ENCODE data around the gene ABI1. TPM values are rescaled to one million over a fixed set of nuclear protein-coding genes. Genes with fewer than 3 reads are reported as not detected.

Gene ABI1
- total RNA-seq, 1 experiment from 2014 or later: 33.9 TPM

DNA sequence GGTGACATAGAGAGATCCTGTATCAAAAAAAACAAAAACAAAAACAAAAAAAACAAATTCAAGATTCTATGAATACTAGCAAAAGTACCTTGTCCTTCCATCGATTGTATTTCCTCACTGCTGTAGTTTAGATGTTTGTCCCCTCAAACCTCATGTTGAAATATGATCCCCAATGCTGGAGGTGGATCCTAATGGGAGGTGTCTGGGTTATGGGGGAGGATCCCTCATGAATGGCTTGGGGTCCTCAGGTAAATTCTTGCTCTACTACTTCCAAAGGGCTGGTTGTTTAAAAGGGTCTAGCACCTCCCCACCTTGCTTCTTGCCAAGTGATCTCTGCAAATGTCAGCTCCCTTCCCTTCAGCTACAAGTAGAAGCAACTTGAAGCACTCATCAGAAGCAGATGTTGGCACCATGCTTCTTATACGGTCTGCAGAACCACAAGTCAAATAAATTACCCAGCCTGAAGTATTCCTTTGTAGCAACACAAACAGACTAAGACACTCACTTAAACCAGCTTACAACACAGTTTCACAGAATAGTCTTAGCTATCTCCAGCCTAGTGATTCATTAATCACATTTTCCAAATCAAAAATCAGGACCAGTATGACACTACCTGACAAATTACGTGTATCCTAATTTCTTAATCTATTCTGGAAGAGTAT is 20.7 kb downstream of the ABI1 start (continued):
- TF ChIP-seq, protein P1, sequence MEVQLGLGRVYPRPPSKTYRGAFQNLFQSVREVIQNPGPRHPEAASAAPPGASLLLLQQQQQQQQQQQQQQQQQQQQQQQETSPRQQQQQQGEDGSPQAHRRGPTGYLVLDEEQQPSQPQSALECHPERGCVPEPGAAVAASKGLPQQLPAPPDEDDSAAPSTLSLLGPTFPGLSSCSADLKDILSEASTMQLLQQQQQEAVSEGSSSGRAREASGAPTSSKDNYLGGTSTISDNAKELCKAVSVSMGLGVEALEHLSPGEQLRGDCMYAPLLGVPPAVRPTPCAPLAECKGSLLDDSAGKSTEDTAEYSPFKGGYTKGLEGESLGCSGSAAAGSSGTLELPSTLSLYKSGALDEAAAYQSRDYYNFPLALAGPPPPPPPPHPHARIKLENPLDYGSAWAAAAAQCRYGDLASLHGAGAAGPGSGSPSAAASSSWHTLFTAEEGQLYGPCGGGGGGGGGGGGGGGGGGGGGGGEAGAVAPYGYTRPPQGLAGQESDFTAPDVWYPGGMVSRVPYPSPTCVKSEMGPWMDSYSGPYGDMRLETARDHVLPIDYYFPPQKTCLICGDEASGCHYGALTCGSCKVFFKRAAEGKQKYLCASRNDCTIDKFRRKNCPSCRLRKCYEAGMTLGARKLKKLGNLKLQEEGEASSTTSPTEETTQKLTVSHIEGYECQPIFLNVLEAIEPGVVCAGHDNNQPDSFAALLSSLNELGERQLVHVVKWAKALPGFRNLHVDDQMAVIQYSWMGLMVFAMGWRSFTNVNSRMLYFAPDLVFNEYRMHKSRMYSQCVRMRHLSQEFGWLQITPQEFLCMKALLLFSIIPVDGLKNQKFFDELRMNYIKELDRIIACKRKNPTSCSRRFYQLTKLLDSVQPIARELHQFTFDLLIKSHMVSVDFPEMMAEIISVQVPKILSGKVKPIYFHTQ (CRISPR knock-in tag; IDR thresholded peaks at IDR 0.05): no peak
- TF ChIP-seq, protein P2, sequence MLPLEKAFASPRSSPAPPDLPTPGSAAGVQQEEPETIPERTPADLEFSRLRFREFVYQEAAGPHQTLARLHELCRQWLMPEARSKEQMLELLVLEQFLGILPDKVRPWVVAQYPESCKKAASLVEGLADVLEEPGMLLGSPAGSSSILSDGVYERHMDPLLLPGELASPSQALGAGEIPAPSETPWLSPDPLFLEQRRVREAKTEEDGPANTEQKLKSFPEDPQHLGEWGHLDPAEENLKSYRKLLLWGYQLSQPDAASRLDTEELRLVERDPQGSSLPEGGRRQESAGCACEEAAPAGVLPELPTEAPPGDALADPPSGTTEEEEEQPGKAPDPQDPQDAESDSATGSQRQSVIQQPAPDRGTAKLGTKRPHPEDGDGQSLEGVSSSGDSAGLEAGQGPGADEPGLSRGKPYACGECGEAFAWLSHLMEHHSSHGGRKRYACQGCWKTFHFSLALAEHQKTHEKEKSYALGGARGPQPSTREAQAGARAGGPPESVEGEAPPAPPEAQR (CRISPR knock-in tag; IDR thresholded peaks at IDR 0.05): no peak
- TF ChIP-seq, protein P3, sequence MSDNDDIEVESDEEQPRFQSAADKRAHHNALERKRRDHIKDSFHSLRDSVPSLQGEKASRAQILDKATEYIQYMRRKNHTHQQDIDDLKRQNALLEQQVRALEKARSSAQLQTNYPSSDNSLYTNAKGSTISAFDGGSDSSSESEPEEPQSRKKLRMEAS (CRISPR knock-in tag; IDR thresholded peaks at IDR 0.05): no peak
- no peak for TF ChIP-seq FOXP1 (CRISPR knock-in tag; IDR thresholded peaks at IDR 0.05; ENCODE audit: borderline replicate concordance)
- TF ChIP-seq ETV6 (CRISPR knock-in tag; IDR thresholded peaks at IDR 0.05): no peak
- TF ChIP-seq, protein P4, sequence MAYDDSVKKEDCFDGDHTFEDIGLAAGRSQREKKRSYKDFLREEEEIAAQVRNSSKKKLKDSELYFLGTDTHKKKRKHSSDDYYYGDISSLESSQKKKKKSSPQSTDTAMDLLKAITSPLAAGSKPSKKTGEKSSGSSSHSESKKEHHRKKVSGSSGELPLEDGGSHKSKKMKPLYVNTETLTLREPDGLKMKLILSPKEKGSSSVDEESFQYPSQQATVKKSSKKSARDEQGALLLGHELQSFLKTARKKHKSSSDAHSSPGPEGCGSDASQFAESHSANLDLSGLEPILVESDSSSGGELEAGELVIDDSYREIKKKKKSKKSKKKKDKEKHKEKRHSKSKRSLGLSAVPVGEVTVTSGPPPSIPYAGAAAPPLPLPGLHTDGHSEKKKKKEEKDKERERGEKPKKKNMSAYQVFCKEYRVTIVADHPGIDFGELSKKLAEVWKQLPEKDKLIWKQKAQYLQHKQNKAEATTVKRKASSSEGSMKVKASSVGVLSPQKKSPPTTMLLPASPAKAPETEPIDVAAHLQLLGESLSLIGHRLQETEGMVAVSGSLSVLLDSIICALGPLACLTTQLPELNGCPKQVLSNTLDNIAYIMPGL (CRISPR knock-in tag; IDR thresholded peaks at IDR 0.05): no peak
- TF ChIP-seq CREM (CRISPR knock-in tag; IDR thresholded peaks at IDR 0.05): no peak
- TF ChIP-seq, protein P5, sequence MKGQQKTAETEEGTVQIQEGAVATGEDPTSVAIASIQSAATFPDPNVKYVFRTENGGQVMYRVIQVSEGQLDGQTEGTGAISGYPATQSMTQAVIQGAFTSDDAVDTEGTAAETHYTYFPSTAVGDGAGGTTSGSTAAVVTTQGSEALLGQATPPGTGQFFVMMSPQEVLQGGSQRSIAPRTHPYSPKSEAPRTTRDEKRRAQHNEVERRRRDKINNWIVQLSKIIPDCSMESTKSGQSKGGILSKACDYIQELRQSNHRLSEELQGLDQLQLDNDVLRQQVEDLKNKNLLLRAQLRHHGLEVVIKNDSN (CRISPR knock-in tag; IDR thresholded peaks at IDR 0.05): no peak
- no peak for TF ChIP-seq ZNF416 (CRISPR knock-in tag; IDR thresholded peaks at IDR 0.05)

DNA sequence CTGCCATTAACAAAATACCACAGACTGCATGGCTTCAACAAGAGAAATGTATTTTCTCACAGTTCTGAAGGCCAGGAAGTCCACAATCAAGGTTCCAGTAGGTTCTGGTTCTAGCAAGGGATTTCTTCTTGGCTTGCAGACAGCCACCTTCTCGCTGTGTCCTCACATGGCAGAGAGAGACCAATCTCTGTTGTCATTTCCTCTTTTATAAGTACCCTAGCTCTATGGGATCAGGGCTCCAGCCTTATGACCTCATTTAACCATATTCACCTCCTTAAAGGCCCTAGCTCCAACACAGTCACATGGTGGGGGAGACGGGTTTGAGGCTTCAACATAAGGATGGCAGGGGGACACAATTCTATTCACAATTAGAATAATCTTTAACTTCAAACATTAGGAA is 23.6 kb downstream of the ABI1 start:
- ChIA-PET POLR2A (interaction anchor here (0.7 kb wide), 1 partner anchor 187 kb away, joined by 3 read pairs; no protein-coding TSS in a partner anchor), CTCF (no interaction called here)
- Mint-ChIP-seq H3K4me1 (peaks cover 25% of the 10 kb centered on the region), H3K4me3 (no peak overlapping the region), H3K9me3 (peaks cover 6% of the 10 kb centered on the region), H3K27me3 (ENCODE audit: low read depth) (no peaks in the 10 kb centered on the region), H3K36me3 (peaks cover 10% of the 10 kb centered on the region), H3K27ac (no peak overlapping the region)
- DNase-seq (ENCODE audit: low spot score): no peak
- ATAC-seq: no peak
- TF ChIP-seq, protein P6, sequence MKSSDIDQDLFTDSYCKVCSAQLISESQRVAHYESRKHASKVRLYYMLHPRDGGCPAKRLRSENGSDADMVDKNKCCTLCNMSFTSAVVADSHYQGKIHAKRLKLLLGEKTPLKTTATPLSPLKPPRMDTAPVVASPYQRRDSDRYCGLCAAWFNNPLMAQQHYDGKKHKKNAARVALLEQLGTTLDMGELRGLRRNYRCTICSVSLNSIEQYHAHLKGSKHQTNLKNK (CRISPR knock-in tag; IDR thresholded peaks at IDR 0.05): no peak
- no peak for TF ChIP-seq NFE2L1 (CRISPR knock-in tag; IDR thresholded peaks at IDR 0.05)
- TF ChIP-seq, protein P7, sequence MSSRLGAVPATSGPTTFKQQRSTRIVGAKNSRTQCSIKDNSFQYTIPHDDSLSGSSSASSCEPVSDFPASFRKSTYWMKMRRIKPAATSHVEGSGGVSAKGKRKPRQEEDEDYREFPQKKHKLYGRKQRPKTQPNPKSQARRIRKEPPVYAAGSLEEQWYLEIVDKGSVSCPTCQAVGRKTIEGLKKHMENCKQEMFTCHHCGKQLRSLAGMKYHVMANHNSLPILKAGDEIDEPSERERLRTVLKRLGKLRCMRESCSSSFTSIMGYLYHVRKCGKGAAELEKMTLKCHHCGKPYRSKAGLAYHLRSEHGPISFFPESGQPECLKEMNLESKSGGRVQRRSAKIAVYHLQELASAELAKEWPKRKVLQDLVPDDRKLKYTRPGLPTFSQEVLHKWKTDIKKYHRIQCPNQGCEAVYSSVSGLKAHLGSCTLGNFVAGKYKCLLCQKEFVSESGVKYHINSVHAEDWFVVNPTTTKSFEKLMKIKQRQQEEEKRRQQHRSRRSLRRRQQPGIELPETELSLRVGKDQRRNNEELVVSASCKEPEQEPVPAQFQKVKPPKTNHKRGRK (CRISPR knock-in tag; IDR thresholded peaks at IDR 0.05; ENCODE audit: borderline replicate concordance): no peak
- no peak for TF ChIP-seq GABPB1 (CRISPR knock-in tag; IDR thresholded peaks at IDR 0.05)
- TF ChIP-seq, protein P8, sequence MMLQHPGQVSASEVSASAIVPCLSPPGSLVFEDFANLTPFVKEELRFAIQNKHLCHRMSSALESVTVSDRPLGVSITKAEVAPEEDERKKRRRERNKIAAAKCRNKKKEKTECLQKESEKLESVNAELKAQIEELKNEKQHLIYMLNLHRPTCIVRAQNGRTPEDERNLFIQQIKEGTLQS (CRISPR knock-in tag; conservative IDR thresholded peaks at IDR 0.05): no peak
- no peak for TF ChIP-seq IRF2 (CRISPR knock-in tag; IDR thresholded peaks at IDR 0.05; ENCODE audit: borderline replicate concordance, low read depth)
- TF ChIP-seq CREB1 (CRISPR knock-in tag; IDR thresholded peaks at IDR 0.05): no peak
- TF ChIP-seq CBFB (CRISPR knock-in tag; IDR thresholded peaks at IDR 0.05; ENCODE audit: low read depth): no peak
- TF ChIP-seq, protein P9, sequence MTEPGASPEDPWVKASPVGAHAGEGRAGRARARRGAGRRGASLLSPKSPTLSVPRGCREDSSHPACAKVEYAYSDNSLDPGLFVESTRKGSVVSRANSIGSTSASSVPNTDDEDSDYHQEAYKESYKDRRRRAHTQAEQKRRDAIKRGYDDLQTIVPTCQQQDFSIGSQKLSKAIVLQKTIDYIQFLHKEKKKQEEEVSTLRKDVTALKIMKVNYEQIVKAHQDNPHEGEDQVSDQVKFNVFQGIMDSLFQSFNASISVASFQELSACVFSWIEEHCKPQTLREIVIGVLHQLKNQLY (CRISPR knock-in tag; IDR thresholded peaks at IDR 0.05): no peak
